Measurements from ENCODE around the gene ATP6V1C2.

Gene ATP6V1C2

DNA sequence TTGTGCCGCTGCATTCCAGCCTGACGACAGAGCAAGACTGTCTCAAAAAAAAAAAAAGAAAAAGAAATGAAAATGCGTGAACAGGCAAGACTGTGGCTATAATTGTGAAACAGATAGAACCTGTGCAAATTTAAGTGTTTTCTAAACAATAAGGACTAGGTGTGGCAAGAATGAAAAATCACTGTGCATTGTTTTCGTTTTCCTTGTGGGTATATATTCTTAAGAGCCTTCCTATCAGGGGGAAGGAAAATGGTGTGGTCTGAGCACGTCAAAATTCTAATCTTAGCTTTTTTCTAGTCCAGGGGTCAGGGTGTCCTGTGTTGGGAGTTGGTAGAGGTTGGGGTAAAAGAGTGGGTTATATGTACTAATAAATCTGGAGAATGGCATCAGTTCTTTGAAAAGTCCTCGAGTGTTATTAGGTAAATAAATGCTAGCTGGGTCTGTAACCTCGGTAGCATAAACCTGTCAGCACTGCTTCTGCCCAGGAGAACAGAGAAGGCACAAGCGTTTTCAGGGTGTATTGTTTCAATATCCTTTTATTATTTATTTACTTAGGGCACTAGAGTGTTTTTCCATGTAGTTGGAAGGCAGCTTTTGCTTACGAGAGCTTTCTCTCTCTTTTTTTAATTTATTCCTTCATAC is 11.6 kb downstream of the ATP6V1C2 start:
- no peak for DNase-seq (ENCODE audit: low read depth, low spot score)

GRCh38 chr2:10733566-10733925 is 12.1 kb downstream of the ATP6V1C2 start:
- no peak for DNase-seq (ENCODE audit: low read depth, low spot score)

- DNase-seq (ENCODE audit: low read depth, low spot score), result no peak
Observed at GRCh38 chr2:10733980-10734379, 12.6 kb downstream of the ATP6V1C2 start.

- no peak for DNase-seq (ENCODE audit: low read depth, low spot score)
Observed at GRCh38 chr2:10738192-10738591, 16.8 kb downstream of the ATP6V1C2 start.

DNA sequence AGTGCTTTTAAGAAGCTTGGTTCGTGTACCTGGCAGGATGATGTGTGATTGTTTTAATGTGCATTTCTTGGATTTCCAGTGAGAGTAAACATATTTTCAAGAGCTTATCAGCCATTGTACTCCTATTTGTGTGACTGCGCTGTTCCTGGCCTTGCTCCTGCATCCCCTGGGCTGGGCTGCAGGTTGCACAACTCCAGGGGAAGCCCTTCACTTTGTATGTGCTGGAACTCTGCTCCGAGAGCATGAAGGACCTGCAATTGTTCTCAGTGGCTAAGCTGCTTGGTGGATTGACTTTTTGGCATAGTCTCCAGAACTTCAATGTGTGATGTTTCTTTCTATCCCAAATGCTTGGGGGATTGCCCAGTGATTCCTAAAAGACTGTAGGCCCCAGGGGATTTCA is 18.8 kb downstream of the ATP6V1C2 start:
- no peak for DNase-seq (ENCODE audit: low read depth, low spot score)

GRCh38 chr2:10741139-10741538 is 19.7 kb downstream of the ATP6V1C2 start:
- DNase-seq (ENCODE audit: low read depth, low spot score), result no peak

- no peak for DNase-seq (ENCODE audit: low read depth, low spot score)
Observed at GRCh38 chr2:10742666-10743065, 21.2 kb downstream of the ATP6V1C2 start.

DNA sequence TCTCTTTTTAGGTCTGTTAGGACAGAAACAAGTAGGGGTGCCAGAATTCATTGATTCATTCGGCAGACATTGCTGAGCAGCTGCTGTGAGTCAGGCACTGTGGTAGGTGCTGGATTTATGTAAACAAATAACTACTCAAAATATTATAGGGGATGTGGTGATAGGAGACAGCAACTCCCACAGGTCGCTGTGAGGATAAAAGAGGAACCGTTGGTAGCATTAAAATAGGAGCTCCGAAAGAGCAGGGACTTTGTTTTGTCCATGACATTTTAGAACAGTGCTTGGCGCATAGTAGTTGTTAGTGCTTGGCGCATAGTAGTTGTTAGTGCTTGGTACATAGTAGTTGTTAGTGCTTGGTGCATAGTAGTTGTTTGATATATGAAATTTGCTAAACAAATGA is 29.2 kb downstream of the ATP6V1C2 start:
- DNase-seq (ENCODE audit: low read depth, low spot score), result no peak

GRCh38 chr2:10752236-10752635 is 30.8 kb downstream of the ATP6V1C2 start:
- no peak for DNase-seq (ENCODE audit: low read depth, low spot score)

DNA sequence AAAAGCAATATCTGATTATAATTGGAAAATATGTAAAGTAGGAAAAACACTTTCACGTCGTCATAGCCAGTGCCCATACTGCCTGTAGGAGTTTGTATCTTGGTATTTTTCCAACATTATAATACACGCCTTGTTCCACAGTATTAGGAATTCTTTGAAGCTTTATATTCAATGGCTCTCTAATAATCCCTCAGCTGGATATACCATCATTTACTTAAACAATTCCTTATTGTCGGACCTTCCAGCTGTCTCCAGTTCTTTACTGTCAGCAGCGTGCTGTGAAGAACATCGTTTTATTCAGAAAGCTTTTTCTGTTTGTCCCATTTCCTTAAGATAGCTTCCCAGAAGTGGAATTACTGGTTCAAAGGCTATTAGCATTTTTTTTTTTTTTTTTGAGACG is 31.7 kb downstream of the ATP6V1C2 start:
- no peak for DNase-seq (ENCODE audit: low read depth, low spot score)

GRCh38 chr2:10753876-10754275 is 32.4 kb downstream of the ATP6V1C2 start:
- no peak for DNase-seq (ENCODE audit: low read depth, low spot score)

DNA sequence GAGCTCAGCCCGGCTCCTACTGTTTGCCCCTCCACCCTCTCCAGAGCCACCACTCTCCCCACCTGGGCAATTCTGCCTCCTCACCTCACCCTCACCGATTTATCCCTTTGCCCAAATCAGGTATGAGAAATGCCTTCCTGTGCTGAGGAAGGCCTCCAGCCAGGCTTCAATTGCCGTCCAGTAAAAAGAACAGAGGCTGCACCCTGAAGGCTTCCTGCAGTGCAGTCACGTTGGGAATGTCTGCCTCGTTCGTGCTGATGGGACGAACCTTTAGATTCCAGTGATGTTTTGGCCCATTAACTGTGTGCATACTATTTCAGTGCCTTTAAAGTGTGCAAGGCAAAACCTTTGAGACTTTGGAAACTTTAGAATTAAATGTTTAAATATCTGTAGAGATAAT is 34.2 kb downstream of the ATP6V1C2 start:
- DNase-seq (ENCODE audit: low read depth, low spot score), result no peak

- DNase-seq (ENCODE audit: low read depth, low spot score), result no peak
Observed at GRCh38 chr2:10757814-10758286, 36.4 kb downstream of the ATP6V1C2 start.

GRCh38 chr2:10759151-10759714 is 37.8 kb downstream of the ATP6V1C2 start:
- no peak for DNase-seq (ENCODE audit: low read depth, low spot score)

DNA sequence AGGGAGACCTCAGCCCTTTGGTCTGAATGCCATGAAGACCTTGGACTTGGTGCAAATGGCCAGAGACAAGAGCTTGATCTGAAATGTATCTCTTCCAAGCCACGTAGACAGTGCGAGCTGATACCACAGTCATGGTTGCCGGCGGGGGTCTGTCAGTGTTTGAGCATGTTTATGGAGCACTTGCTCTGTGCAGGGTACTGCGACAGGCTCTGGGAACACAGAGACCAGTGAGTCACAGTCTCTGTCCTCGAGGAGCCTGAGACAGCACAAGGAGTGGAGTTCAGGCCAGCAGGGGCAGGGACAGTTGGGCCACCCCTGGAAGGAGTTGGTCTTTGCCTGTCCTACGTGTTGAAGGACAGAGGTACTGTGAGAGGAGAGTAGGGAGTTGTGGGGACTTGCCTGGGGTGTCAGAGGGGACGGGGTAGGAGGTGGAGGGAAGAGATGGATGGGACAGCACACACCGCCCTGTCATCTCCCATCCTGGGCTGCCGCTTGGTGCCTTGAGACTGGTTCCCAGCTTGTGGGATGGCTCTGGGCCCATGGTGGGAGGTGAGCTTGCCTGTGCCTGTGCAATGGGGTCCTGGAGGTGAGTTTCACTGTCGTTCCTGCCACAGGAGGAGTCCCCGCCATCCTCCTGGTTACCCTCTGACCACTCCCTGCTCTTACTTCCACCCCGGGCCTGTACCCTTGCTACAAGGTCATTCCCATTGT is 39.5 kb downstream of the ATP6V1C2 start:
- DNase-seq (ENCODE audit: low read depth, low spot score), result no peak

DNA sequence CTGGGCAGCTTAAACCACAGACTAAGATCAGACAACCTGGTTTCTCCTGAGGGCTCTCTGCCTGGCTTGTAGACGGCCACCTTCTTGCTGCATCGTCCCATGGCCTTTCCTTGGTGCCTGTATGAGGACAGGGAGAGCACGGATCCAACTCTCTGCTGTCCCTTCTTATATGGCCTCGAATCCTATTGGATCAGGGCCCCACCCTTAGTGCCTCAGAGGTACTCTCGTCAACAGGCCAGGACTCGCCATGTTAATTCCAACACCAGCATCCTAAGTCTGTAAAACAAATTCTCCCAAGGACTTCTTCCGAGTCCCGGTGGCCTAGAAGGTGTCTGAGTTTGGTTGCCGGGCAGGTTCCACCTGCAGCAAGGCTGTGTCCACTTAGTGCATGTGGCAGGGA is 40.2 kb downstream of the ATP6V1C2 start:
- no peak for DNase-seq (ENCODE audit: low read depth, low spot score)

DNA sequence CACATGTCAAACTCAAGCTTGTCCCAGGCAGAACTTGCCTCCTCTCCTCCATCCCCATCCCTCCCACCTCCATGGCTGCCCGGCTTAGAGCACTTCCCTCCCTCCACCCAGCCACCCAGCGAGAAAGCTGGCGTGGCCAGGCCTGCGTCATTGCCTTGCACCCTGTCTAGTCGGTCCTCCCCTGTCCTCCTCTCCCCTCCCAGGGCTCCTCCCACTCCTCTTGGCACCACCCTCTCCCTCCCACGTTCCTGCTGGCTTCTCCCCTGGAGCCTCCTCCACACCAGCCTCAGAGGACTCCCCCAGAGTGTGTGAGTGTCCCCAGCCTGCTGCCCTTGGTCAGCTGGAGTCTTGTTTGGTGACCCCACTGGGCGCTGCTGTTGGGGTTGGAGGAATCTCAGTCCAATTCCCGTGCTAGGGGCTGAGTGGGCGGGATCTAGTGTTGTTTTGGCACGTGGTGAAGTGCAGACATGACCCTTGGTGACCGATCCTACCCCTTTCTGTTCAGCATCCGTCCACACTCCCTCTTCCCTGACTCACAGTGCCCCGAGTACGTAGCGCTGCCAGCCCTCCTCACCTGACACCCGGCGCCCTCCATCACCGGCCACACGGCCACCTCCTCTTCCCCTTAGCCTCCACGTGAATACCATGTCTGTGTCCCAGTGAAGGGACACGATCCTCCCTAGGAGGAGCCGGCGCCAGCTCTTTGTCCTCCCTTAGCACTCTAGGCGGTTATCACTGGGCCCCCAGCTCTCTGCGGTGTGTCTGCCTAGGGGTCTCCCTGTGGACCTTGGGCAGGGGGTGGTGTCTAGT is 41.4 kb downstream of the ATP6V1C2 start:
- DNase-seq (ENCODE audit: low read depth, low spot score), result no peak

DNA sequence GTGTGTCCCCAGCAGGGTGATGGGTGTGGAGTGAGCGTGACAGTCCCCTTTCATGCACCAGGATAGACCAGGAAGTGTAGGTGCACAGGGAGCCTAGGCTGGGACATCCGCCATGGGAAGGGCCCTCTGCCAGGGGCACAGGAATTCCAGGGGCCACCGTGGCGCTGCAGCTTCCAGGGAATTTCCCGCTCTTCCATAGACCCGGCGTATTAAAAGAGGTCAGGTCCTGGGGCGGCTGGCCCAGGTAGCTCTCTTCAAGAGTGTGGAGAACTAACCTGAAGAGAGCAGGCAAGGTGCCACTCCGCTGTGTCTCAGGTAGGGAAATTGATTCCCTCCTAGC is 42.0 kb downstream of the ATP6V1C2 start:
- DNase-seq (ENCODE audit: low read depth, low spot score), result no peak

GRCh38 chr2:10764096-10764785 is 42.8 kb downstream of the ATP6V1C2 start:
- DNase-seq (ENCODE audit: low read depth, low spot score), result no peak

- no peak for DNase-seq (ENCODE audit: low read depth, low spot score)
Observed at GRCh38 chr2:10764896-10765295, 43.5 kb downstream of the ATP6V1C2 start.

- no peak for DNase-seq (ENCODE audit: low read depth, low spot score)
Observed at GRCh38 chr2:10765461-10765860, 44.0 kb downstream of the ATP6V1C2 start.

DNA sequence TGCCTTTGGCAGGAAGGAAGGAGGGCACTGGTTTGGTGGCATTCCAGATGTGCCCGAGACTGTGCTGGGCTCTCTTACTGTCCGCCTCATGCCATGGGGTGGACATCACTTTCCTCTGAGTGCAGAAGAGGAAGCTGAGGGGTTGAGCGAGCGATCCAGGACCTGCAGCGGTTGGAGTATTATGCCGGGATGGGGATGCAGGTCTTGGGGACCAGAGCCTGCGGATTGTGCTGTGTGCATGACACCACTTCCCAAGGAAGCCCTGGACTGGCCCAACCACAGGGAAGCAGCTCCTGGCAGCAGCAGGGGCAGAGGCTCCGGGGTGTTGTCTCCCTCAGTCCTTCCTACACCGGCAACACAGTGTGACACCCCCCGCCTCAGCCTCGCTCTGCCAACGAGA is 44.5 kb downstream of the ATP6V1C2 start:
- no peak for DNase-seq (ENCODE audit: low read depth, low spot score)
